Gastroesophageal sphincter (tissue), 4 donors: Measurements from ENCODE around the gene THNSL1. TPM values are rescaled to one million over a fixed set of nuclear protein-coding genes. Genes with fewer than 3 reads are reported as not detected.
A peak's percentile ranks its signal among the peaks of the same experiment; 100 is the strongest.

ENCODE experiments used
- ATAC-seq: fragments of 150-250 bp; one replicate; pipeline ENCODE4 v1.9.1; 2016; ENCODE audit warnings: mild to moderate bottlenecking, moderate library complexity
- H3K27ac ChIP-seq, 4 donors: fragments of 200-600 bp; sonication (generic) in 3 of 4; 1 replicate in 3 of 4; 2 replicates in 1 of 4; pipeline ENCODE4 v1.5.1; 2016 to 2019
- H3K27me3 ChIP-seq: fragments of 200-600 bp; sonication (generic); one replicate; pipeline ENCODE4 v1.5.1; 2019
- H3K36me3 ChIP-seq, 2 donors: fragments of 200-600 bp; sonication (generic); one replicate each; pipeline ENCODE4 v1.5.1; 2019; ENCODE audit warnings: control low read depth in 1 of 2
- H3K4me1 ChIP-seq, 3 donors: fragments of 200-600 bp; sonication (generic); 1 replicate in 2 of 3; 2 replicates in 1 of 3; pipeline ENCODE4 v1.5.1; 2016 to 2019; ENCODE audit warnings: control low read depth in 2 of 3
- H3K4me3 ChIP-seq, 2 donors: fragments of 200-600 bp; sonication (generic); one replicate each; pipeline ENCODE4 v1.5.1; 2019; ENCODE audit warnings: mild to moderate bottlenecking in 1 of 2, moderate library complexity in 1 of 2
- H3K9me3 ChIP-seq, 3 donors: fragments of 200-600 bp; sonication (generic); one replicate each; pipeline ENCODE4 v1.5.1; 2017 to 2019; ENCODE audit warnings: control low read depth in 2 of 3
- EP300 ChIP-seq: sonication (generic); formaldehyde crosslinking; IDR thresholded peaks from one replicate; pipeline ENCODE4 v1.6.1; 2017; ENCODE audit warnings: antibody characterized with exemption, mild to moderate bottlenecking
- POLR2A ChIP-seq, 2 donors: fragments of 450-650 bp; IDR thresholded peaks; one replicate each; pipeline ENCODE4 v1.6.1; 2017; ENCODE audit warnings: antibody characterized with exemption in 2 of 2, mild to moderate bottlenecking in 2 of 2, moderate library complexity in 1 of 2
- POLR2AphosphoS5 ChIP-seq: sonication (generic); formaldehyde crosslinking; IDR thresholded peaks from one replicate; pipeline ENCODE4 v1.6.1; 2017; ENCODE audit warnings: antibody characterized with exemption
- WGBS, 2 donors: methylation state at CpG; one replicate each; pipeline ENCODE4 v1.1.5; 2018; ENCODE audit warnings: low coverage in 1 of 2; 5-methylcytosine and 5-hydroxymethylcytosine counted together
- total RNA-seq, 4 donors: library from RNA; depleted of rRNA; stranded (reverse); fragments of >200 nt; gene quantifications; one replicate each; pipeline ENCODE4 v1.1.0, GENCODE V29; 2016
- TF ChIP-seq, protein P1 (sequence below), 4 experiments: fragments of 200-600 bp in 2 of 4; fragments of 450-650 bp in 2 of 4; sonication (generic) in 1 of 4; IDR thresholded peaks; one replicate each; pipeline ENCODE4 v1.5.1; 2017 to 2019; ENCODE audit warnings: antibody characterized with exemption in 4 of 4, mild to moderate bottlenecking in 2 of 4, moderate library complexity in 2 of 4

THNSL1 gene
- total RNA-seq, 4 donors from 2014 or later = 0.73 to 2.2 (median 1.3) TPM

DNA sequence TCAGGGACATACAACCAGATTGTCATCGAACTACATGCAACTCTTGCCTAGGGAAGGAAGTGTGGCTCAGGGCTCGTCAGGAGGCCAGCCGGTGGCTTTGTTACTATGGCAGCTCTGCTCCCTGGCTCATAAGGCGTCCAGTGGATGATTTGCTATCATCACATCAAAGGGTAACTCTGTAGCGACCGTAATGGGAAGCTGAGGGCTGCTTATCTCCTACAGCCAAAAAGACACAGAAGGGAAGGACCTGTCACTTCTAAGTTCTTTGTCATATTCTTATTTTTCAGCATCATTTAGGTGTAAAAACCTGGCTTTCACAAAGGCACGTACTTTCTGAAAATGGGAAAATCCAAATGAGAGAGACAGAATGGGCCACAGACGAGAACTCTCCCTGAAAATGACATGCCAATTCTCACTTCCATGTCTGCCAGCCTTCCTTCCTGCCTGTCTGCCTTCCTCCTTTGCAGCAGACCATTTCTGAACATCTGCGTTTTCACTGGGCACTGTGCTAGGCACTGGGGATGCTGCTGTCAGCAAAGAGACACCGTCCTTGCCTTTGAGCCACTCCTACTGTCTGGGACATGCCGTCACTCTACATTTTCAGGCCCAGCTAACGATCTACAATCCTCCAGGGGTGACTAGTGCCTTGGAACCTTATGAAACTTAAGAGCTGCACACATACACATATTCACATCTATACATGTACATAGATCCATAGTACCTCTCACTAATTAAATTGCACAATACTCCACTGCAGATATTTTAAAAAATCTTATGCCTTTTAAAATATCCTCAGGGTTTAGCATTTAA lies 27.4 kb upstream of the THNSL1 start:
- Histone ChIP-seq H3K4me3 (no peak overlapping the region), H3K27me3 (no peaks in the 10 kb centered on the region), H3K4me1 (no peaks in the 10 kb centered on the region), H3K27ac (no peak overlapping the region), H3K36me3 (no peaks in the 10 kb centered on the region), H3K9me3 (no peaks in the 10 kb centered on the region)
- ATAC-seq = peak; percentile 13
- 74 to 81% methylated on average over 9 to 12 of the region's 12 CpGs for WGBS, 2 donors
- TF ChIP-seq, protein P1, sequence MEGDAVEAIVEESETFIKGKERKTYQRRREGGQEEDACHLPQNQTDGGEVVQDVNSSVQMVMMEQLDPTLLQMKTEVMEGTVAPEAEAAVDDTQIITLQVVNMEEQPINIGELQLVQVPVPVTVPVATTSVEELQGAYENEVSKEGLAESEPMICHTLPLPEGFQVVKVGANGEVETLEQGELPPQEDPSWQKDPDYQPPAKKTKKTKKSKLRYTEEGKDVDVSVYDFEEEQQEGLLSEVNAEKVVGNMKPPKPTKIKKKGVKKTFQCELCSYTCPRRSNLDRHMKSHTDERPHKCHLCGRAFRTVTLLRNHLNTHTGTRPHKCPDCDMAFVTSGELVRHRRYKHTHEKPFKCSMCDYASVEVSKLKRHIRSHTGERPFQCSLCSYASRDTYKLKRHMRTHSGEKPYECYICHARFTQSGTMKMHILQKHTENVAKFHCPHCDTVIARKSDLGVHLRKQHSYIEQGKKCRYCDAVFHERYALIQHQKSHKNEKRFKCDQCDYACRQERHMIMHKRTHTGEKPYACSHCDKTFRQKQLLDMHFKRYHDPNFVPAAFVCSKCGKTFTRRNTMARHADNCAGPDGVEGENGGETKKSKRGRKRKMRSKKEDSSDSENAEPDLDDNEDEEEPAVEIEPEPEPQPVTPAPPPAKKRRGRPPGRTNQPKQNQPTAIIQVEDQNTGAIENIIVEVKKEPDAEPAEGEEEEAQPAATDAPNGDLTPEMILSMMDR (IDR thresholded peaks at IDR 0.05) = no peak
- TF ChIP-seq EP300 = no peak

DNA sequence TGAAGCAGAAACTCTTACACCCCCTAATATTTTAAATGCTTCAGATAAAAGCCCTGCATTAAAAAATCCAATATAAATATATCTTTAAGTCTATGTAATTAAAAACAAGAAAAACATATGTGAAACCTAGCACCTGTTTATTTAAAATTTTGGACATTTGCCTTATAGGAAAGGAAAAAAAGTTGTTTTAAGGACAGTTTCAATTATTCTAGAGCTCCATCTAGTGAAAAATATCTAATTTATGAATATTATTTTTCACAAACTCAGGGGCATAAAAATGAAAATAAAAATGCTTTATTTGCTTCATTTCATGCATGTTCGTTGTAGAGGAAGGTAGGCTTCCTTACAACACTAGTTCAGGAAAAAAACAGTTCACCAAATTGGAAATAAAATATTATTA lies 26.5 kb upstream of the THNSL1 start:
- H3K36me3 ChIP-seq = no peaks in the 10 kb centered on the region
- no peaks in the 10 kb centered on the region for H3K27me3 ChIP-seq
- no peak overlapping the region for H3K4me3 ChIP-seq
- WGBS, 2 donors = 16 to 25% methylated on average over 1 of the region's 1 CpG
- no peak for TF ChIP-seq POLR2AphosphoS5
- TF ChIP-seq, protein P1 (IDR thresholded peaks at IDR 0.05) = peak in 1 of 4 experiments; percentile 42
- TF ChIP-seq EP300 = no peak
- no peak for TF ChIP-seq POLR2A (IDR thresholded peaks at IDR 0.05)
- no peaks in the 10 kb centered on the region for H3K4me1 ChIP-seq
- no peak for ATAC-seq
- H3K27ac ChIP-seq = no peak overlapping the region
- H3K9me3 ChIP-seq = no peaks in the 10 kb centered on the region

DNA sequence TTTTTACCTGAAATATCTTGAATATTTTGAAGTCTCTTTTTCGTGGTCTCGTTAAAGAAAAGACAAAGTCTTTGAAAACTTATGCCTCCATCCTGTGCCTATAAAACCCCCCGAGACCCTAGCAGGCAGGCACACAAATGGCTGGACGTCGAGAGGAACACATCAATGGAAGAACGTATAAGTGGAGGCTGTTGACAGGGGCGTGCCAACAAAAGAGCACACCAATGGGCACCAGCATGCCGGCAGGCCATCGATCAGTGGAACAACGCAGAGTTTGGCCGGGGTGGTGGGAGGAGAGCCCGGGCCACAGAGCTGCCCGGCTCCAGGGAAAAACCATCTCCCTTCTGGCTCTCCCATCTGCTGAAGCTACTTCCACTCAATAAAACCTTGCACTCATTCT lies 25.1 kb upstream of the THNSL1 start:
- Histone ChIP-seq H3K9me3 (no peaks in the 10 kb centered on the region), H3K27me3 (no peaks in the 10 kb centered on the region), H3K27ac (no peak overlapping the region), H3K4me1 (no peaks in the 10 kb centered on the region), H3K36me3 (no peaks in the 10 kb centered on the region), H3K4me3 (no peak overlapping the region)
- no peak for TF ChIP-seq POLR2A (IDR thresholded peaks at IDR 0.05)
- no peak for TF ChIP-seq POLR2AphosphoS5
- TF ChIP-seq, protein P1 (IDR thresholded peaks at IDR 0.05) = no peak
- no peak for TF ChIP-seq EP300
- WGBS, 2 donors = 84% methylated on average over 9 of the region's 13 CpGs; no CpG with 5 or more reads in 1 of the 2 donors
- no peak for ATAC-seq

DNA sequence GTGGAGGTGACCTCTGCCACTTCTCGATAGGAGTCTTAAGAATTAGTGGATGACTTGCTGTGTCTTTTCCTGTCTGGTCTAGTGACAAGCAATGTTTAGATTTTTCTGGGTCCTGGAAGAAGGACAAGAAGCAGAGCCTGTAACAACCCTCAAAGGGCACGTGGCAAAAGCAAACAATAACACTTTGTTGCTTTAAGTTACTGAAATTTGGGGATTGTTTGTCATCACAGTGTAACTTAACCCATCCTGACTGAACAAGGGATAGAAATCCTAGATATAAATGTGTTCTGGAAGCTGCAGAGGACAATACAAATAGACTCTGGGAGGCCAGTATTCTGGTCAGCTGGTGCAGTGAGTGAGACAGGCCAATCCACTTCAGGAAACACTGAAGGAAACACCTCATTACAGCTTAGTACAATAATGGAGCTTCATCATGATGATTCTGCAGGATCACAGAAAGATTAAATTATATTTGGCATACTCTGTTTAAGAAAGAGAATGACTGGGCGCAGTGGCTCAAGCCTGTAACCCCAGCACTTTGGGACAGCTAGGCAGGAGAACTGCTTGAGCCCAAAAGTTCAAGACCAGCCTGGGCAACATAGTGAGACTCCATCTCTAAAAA lies 23.8 kb upstream of the THNSL1 start:
- no peak for ATAC-seq
- Histone ChIP-seq H3K27ac (no peak overlapping the region), H3K9me3 (no peaks in the 10 kb centered on the region), H3K4me3 (no peak overlapping the region), H3K27me3 (no peaks in the 10 kb centered on the region), H3K4me1 (no peaks in the 10 kb centered on the region), H3K36me3 (no peaks in the 10 kb centered on the region)
- 63 to 67% methylated on average over 2 to 3 of the region's 3 CpGs for WGBS, 2 donors
- TF ChIP-seq, protein P1 (IDR thresholded peaks at IDR 0.05) = no peak
- no peak for TF ChIP-seq POLR2A (IDR thresholded peaks at IDR 0.05)
- no peak for TF ChIP-seq EP300
- no peak for TF ChIP-seq POLR2AphosphoS5
